K562 (cell line): ENCODE results near the gene SLC9A3. TPM values are rescaled to one million over a fixed set of nuclear protein-coding genes. Genes with fewer than 3 reads are reported as not detected.

Source experiments
- ADNP ChIP-seq: fragments of 200-800 bp; sonication (Bioruptor generic); IDR thresholded peaks from 2 replicates; pipeline ENCODE4 v1.6.1; 2016; ENCODE audit warnings: missing genetic modification characterization, missing compliant biosample characterization
- AFF1 ChIP-seq, 2 experiments: fragments of 450-650 bp; IDR thresholded peaks; 2 replicates each; pipeline ENCODE4 v1.6.1; 2018; ENCODE audit warnings: mild to moderate bottlenecking in 2 of 2, low read depth in 1 of 2; ENCODE audit not compliant: partially characterized antibody in 2 of 2
- TBL1XR1 ChIP-seq, 2 experiments: IDR thresholded peaks; 2 replicates each; pipeline ENCODE4 v1.6.1; 2012; ENCODE audit warnings: improper control_type of control experiment in 2 of 2, low read length in 2 of 2, mild to moderate bottlenecking in 1 of 2
- ZFP30 ChIP-seq: fragments of 250-450 bp; sonication (Bioruptor Pico); IDR thresholded peaks from 2 replicates; pipeline ENCODE4 v1.8.0; 2022; ENCODE audit warnings: moderate library complexity, mild to moderate bottlenecking, inconsistent platforms, borderline replicate concordance
- polyA plus RNA-seq, 8 experiments: library from polyadenylated mRNA; depleted of rRNA in 4 of 8; stranded (reverse) in 5 of 8; unstranded in 3 of 8; fragments of >200 nt; fragmentation: Nextera tagmentation in 2 of 8; fragmentation: Illumina TruSeq in 1 of 8; extraction: Ambion mirVana in 2 of 8; extraction: Trizol in 1 of 8; gene quantifications; 2 replicates each; pipeline versions ENCODE4 v1.2.1 to v1.2.3, GENCODE V29; 2011 to 2014; ENCODE audit warnings: inconsistent platforms in 1 of 8, missing spikeins in 1 of 8
- total RNA-seq, 7 experiments: library from RNA; depleted of rRNA in 6 of 7; stranded (reverse); fragments of >200 nt in 6 of 7; fragmentation: Illumina TruSeq in 2 of 7; extraction: Trizol in 2 of 7; gene quantifications; 2 replicates each; pipeline versions ENCODE4 v1.2.1 to v1.2.3, GENCODE V29; 2011 to 2021; ENCODE audit warnings: low replicate concordance in 1 of 7
- TF ChIP-seq, protein P1 (sequence below), 2 experiments: fragments of 450-650 bp; conservative IDR thresholded peaks; 2 replicates each; pipeline ENCODE4 v1.6.1; 2017; ENCODE audit warnings: mild to moderate bottlenecking in 2 of 2, moderate library complexity in 2 of 2

Gene SLC9A3
- total and polyA plus RNA-seq, 9 of the 15 experiments (the other 6 are each of a cell fraction or from before 2014, with no cell fraction given), result 1.5 to 5.8 (median 3.7) TPM; not detected in 2

GRCh38 chr5:438481-438981 is 85.7 kb downstream of the SLC9A3 start (continued):
- TF ChIP-seq AFF1 (IDR thresholded peaks at IDR 0.05; ENCODE audit: low read depth in 1 of 2, partially characterized antibody in 2 of 2) (no peak), TBL1XR1 (IDR thresholded peaks at IDR 0.05; ENCODE audit: low read length in 2 of 2) (no peak), ADNP (tag) (no peak), ZFP30 (no peak)
- TF ChIP-seq, protein P1, sequence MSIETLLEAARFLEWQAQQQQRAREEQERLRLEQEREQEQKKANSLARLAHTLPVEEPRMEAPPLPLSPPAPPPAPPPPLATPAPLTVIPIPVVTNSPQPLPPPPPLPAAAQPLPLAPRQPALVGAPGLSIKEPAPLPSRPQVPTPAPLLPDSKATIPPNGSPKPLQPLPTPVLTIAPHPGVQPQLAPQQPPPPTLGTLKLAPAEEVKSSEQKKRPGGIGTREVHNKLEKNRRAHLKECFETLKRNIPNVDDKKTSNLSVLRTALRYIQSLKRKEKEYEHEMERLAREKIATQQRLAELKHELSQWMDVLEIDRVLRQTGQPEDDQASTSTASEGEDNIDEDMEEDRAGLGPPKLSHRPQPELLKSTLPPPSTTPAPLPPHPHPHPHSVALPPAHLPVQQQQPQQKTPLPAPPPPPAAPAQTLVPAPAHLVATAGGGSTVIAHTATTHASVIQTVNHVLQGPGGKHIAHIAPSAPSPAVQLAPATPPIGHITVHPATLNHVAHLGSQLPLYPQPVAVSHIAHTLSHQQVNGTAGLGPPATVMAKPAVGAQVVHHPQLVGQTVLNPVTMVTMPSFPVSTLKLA (conservative IDR thresholded peaks at IDR 0.05), result no peak
